ENCODE data around the gene FARP1.

Gene FARP1

GRCh38 chr13:98176777-98177608 is 34.1 kb downstream of the FARP1 start, which contains the start of gene RNF113B:
Gene RNF113B, minus strand, starts transcription at chr13:98177269. Its CDS starts 33 bp downstream, at chr13:98177236.
- DNase-seq: no peak

DNA sequence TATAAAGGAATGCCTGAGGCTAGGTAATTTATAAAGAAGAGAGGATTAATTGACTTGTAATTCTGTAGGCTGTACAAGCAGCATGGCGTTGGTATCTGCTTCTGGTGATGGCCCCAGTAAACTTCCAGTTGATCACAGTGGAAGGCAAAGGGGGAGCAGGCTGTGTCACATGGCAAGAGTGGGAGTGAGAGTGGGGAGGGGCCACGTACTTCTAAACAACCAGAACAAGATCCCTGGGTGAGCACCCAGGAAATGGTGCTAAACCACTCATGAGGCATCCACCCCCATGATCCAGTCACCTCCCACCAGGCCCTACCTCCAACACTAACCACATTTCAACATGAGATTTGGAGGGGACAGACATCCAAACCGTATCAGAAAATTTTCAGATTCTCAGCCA is 37.2 kb downstream of the FARP1 start:
- DNase-seq: no peak

- no peak for DNase-seq
Observed at GRCh38 chr13:98181111-98181815, 38.4 kb downstream of the FARP1 start.

- no peak for DNase-seq
Observed at GRCh38 chr13:98182153-98182552, 39.3 kb downstream of the FARP1 start.

GRCh38 chr13:98182589-98182988 is 39.7 kb downstream of the FARP1 start:
- no peak for DNase-seq

- no peak for DNase-seq
Observed at GRCh38 chr13:98184792-98185191, 41.9 kb downstream of the FARP1 start.

- DNase-seq: no peak
Observed at GRCh38 chr13:98187155-98187964, 44.5 kb downstream of the FARP1 start.

GRCh38 chr13:98187965-98188261 is 45.0 kb downstream of the FARP1 start:
- DNase-seq: no peak

GRCh38 chr13:98188544-98189166 is 45.8 kb downstream of the FARP1 start:
- DNase-seq: no peak

- peak; percentile 57 for DNase-seq
Observed at GRCh38 chr13:98189841-98190505, 47.1 kb downstream of the FARP1 start.

DNA sequence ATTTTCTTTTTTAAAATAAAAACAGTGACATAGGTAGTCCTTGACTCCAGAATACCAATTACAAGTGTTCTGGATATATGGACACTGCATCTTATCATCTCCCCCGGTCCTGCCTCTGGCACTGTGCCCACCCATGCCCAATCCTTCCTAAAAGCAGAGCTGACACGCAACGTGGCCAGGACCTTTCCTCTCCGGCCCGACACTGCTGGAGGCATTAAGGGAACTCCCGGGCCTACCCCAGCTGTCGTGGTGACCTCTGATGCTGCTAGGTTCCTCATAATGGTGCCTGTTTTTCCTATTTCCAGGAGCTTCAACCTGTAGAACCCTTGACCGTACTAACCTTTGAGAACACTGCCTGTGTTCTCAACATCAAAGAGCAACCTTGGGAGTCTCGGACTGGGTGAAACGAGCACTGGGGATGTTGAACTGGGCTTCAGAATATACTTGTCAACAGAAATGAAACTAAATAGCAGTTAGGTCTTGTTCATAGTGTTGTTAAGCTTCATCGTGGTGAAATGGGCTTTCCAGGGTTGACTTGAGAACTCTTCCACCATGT is 48.1 kb downstream of the FARP1 start:
- no peak for DNase-seq

GRCh38 chr13:98192008-98192407 is 49.1 kb downstream of the FARP1 start:
- DNase-seq: no peak

- no peak for DNase-seq
Observed at GRCh38 chr13:98195054-98195791, 52.3 kb downstream of the FARP1 start.

DNA sequence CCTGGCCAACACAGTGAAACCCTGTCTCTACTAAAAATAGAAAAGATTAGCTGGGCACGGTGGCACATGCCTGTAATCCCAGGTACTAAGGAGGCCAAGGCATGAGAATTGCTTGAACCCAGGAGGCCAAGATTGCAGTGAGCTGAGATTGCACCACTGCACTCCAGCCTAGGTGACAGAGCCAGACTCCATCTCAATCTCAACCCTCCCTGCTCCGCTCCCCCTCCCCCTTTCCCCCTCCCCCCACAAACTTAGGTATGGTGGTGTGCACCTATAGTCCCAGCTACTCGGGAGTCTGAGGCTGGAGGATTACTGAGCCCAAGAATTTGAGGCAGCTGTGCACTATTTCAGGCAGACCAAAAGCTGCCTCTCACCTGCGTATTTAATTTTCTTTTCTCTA is 55.8 kb downstream of the FARP1 start:
- no peak for DNase-seq

- DNase-seq: no peak
Observed at GRCh38 chr13:98199480-98199879, 56.6 kb downstream of the FARP1 start.

DNA sequence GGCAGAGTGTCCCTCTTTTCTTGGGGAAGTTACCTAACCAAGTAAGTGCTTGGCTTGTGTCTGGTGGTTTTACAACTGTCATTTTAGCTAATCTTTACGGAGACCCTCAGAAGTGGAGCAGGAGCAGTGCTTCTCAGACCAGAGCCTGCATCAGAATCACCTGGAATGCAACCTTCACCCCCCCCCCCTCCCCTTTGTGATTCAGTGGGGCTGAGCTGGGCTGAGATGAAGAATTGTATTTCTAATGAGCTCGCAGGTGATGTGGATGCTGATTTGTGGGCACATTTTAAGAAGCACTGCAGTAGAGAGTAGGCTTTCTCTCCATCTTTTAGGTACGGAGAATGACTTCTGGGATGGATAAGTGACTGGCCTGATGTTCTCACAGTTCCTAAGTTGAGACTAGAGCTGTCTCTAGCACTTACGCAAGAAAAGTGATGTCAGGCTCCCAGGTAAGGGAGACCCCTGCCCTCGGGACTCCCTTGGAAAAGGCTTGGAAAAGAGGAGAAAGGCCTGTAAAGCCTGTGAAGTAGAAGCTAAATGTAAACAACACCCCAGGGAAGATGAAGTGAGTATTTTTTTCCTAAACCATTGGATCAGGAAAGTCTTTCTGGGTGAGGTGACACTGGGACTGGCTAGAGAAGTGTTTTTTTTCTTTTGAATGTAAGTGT is 57.5 kb downstream of the FARP1 start:
- no peak for DNase-seq

GRCh38 chr13:98201189-98201588 is 58.3 kb downstream of the FARP1 start:
- DNase-seq: no peak

- no peak for DNase-seq
Observed at GRCh38 chr13:98201984-98202383, 59.1 kb downstream of the FARP1 start.

DNA sequence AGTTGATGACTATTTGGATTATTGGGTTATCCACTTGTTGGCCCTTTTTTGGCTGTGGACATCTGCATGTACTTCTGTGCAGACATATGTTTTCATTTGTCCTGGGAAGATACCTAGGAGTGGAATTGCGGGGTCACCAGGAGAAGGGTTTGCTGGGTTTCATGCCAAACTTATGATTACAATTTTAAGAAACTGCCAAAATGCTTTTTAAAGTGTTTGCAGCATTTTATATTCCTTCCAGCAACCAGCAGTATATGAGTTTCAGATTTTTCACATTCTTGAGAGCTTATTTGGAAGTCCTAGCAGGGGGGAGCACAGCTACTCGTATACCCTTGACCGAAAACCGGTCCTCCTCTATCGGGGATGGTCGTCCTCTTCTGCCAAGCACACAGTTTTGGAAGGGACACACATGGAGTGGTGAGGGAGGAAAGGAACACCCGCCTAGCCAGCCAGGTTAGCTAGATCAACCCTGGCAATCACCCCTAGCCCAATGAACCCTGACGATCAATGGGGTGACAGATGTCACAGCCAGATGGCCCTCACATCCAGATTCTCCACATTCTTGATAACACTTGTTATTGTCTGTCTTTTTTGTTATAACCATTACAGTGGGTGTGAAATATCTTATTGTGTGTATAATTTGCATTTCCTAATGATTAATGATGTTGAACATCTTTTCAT is 60.9 kb downstream of the FARP1 start:
- no peak for DNase-seq

DNA sequence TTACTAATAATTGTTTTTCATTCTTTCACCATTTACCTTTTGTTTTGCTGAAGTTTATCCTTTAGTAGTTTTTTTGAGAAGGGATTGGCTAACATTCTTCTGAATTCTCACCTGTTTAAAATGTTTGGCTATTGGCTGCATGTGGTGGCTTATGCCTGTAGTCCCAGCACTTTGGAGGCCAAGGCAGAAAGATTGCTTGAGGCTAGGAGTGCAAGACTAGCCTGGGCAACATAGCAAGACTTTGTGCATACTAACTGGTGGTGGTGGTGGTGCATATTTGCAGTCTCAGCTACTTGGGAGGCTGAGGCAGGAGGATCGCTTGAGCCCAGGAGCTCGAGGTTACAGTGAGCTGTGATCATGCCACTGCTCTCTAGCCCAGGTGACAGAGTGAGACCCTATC is 61.7 kb downstream of the FARP1 start:
- DNase-seq: no peak
